GM13976 (cell line): ENCODE measurements around the gene KLHL29.

Experiments used
- DNase-seq: peaks from one replicate; pipeline ENCODE4 v3.0.0; 2012; ENCODE audit warnings: low spot score
- in situ Hi-C: fragments of 300-500 bp; cut with MboI; formaldehyde crosslinking; loops from one replicate; pipeline ENCODE4 v1.12.0; 2022; ENCODE audit warnings: low sequenced_read_pairs, mixed read lengths, inconsistent platforms; ENCODE audit not compliant: unreplicated experiment
- TF ChIP-seq, protein P1 (sequence below): IDR thresholded peaks from 2 replicates; pipeline ENCODE4 v1.5.1; 2012; ENCODE audit warnings: borderline replicate concordance, mild to moderate bottlenecking; ENCODE audit not compliant: insufficient read depth; ENCODE audit errors: extremely low read depth, missing control alignments, control extremely low read depth

Gene KLHL29

DNA sequence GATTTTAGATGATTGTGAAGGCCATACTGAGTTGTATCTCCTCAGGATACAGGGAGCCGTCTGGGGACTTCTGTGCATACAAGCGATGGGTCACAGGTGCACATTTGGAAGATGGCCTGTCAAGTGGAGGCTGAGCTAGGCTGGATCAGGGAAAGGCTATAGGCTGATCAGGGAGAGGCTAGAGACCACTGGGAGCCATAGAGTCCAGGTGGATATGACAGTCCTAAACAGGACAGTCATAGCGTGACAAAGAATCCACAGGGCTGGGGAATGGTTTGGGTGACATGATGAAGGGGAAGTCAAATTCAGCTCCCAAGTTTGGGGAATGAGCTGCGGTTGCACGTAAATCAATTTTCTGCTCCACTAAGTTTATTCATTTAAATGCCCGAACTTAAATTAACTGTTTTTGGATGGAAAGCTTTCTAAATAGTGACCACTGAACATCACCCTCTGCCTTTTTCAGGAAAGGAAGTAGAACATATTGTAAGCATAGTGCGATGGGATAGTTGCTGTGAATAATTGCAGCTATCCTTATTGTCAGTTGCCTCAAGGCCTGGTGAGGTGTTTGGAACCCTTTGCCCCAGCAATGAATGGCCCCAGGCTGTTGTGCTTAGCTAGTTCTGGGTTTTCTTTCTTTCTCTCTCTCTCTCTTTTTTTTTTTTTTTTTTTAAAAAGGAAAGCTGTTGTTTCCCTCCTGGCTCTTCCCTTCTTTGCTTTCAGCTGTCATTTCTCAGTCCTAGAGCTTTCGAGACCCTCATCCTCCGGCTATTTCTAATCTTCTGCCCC is 50.5 kb downstream of the KLHL29 start:
- in situ Hi-C loops = no loop called here
- no peak for DNase-seq
- TF ChIP-seq, protein P1, sequence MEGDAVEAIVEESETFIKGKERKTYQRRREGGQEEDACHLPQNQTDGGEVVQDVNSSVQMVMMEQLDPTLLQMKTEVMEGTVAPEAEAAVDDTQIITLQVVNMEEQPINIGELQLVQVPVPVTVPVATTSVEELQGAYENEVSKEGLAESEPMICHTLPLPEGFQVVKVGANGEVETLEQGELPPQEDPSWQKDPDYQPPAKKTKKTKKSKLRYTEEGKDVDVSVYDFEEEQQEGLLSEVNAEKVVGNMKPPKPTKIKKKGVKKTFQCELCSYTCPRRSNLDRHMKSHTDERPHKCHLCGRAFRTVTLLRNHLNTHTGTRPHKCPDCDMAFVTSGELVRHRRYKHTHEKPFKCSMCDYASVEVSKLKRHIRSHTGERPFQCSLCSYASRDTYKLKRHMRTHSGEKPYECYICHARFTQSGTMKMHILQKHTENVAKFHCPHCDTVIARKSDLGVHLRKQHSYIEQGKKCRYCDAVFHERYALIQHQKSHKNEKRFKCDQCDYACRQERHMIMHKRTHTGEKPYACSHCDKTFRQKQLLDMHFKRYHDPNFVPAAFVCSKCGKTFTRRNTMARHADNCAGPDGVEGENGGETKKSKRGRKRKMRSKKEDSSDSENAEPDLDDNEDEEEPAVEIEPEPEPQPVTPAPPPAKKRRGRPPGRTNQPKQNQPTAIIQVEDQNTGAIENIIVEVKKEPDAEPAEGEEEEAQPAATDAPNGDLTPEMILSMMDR = no peak

DNA sequence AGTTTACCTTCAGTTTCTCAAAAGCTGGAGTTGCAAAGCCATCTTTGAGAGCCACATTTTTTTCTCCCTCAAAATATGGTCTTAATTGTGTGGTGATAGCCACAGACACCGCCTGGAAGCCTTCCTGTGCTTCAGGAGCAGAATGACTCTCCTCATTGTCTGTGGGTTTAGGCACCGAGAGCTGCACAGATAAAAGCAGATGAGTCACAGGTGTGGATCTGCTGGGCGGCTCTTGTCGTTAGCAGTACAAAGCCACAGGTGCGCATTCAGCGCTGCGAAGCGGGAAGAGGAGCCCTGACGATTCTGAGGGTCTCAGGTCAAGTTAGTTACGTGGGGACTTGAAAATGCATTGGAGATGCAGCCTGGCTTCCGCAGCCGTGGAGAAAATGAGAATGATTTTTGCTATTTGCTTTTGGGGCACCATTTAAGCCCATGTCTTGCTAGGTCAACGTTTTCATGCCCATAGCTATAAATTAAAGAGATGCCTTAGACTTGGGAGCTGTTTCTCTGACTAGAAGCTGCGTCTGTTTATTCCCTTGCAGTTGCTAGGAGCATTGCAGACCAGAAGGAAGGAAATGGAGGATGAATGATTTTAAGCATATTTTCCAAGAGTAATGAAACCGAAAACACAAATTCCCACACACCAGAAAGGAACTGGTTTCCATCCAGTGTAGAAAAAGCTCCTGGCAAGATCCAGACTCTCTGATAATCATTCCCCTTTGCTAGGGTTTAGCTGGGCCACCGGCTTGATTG is 51.5 kb downstream of the KLHL29 start:
- TF ChIP-seq, protein P1 = no peak
- DNase-seq = no peak
- in situ Hi-C loops = no loop called here

DNA sequence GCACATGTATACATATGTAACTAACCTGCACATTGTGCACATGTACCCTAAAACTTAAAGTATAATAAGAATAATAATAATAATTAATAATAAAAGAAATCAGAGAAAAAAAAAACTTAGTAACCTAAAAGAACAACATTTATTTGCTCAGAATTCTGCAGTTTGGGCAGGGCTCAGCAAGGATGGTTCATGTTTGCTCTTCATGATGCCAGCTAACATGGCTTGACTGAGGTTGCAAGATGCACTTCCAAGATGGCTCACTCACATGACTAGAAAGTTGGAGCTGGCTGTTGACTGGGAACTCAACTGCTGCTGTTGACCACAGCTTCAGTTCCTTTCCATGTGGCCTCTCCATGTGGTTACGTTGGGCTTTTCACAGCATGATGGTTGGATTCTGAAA is 56.4 kb downstream of the KLHL29 start:
- in situ Hi-C loops = no loop called here
- TF ChIP-seq, protein P1 = no peak
- no peak for DNase-seq

DNA sequence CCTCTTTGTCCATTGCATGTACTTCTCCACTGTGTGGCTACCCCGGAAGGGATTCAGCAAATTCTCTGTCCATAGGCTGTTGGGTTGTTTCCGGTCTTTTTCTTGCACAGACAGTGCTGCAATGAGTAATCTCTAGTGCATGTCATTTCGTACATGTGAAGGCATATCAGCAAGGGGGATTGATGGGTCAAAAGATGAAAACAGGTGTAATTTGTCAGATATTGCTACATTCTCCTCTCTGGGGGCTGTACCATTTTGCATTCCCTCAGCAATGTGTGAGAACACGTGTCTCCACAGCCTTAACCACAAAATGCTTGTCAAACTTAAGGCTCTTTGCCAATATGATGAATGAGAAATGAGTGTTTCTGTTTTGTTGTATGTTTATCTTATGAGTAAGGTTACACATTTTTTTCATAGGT is 60.5 kb downstream of the KLHL29 start:
- TF ChIP-seq, protein P1 = no peak
- no peak for DNase-seq
- in situ Hi-C loops = no loop called here

DNA sequence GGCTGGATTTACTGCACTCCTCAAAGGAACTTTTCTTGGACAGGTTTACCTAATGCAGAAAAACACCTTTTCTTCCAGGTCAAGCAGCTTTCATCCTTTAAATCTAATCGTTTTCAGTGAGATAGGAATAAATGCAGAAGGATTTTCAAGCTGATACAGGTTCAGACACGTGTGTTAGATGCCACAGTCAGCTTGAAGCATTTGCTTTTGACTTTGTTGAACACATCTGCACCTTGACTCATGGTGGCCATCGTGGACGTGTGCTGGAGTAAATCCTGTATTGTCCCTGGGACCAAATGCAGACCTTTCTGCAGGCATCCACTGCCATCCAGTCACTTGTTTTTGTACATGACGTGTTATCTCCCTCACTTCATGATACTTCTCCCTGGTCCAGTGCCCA is 61.9 kb downstream of the KLHL29 start:
- DNase-seq = no peak
- TF ChIP-seq, protein P1 = no peak
- in situ Hi-C loops = no loop called here

DNA sequence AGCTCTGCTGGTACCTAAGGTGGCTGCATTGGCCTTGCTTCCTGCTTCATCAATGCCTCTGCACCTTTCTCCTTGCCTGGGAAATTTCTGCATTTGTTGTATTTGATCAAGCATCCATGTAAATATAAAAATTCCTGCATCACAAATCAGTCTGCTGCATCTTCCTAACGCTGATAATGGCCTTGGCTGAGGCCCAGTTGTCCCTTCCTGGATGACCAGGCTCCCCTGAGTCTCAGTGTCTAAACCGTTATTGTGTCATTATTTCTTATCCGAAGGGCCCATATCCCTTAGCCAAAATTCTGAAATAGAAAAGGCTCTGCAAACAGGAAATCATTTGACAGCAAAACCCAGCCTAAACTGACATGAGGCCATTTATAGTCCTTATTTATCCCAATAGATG is 62.4 kb downstream of the KLHL29 start:
- in situ Hi-C loops = no loop called here
- no peak for DNase-seq
- TF ChIP-seq, protein P1 = no peak
